Hematopoietic multipotent progenitor cell (in vitro differentiated cells): ENCODE data around the gene CLDN7. TPM values are rescaled to one million over a fixed set of nuclear protein-coding genes. Genes with fewer than 3 reads are reported as not detected.
"Not testable (repeated sequence)": the region's sequence is repeated elsewhere in the genome, so short reads cannot be mapped to it uniquely, and the experiment has no call there.

Source experiments
- DNase-seq, 3 donors: peaks; one replicate each; pipeline ENCODE4 v3.0.0-alpha.2; 2011 to 2015; ENCODE audit warnings: low read depth in 2 of 3, low spot score in 2 of 3
- total RNA-seq: library from RNA; depleted of rRNA; stranded (reverse); fragments of >200 nt; gene quantifications from one replicate; pipeline ENCODE4 v1.2.3, GENCODE V29; 2012

The CLDN7 gene
- total RNA-seq, 1 donor: 9.7 TPM

DNA sequence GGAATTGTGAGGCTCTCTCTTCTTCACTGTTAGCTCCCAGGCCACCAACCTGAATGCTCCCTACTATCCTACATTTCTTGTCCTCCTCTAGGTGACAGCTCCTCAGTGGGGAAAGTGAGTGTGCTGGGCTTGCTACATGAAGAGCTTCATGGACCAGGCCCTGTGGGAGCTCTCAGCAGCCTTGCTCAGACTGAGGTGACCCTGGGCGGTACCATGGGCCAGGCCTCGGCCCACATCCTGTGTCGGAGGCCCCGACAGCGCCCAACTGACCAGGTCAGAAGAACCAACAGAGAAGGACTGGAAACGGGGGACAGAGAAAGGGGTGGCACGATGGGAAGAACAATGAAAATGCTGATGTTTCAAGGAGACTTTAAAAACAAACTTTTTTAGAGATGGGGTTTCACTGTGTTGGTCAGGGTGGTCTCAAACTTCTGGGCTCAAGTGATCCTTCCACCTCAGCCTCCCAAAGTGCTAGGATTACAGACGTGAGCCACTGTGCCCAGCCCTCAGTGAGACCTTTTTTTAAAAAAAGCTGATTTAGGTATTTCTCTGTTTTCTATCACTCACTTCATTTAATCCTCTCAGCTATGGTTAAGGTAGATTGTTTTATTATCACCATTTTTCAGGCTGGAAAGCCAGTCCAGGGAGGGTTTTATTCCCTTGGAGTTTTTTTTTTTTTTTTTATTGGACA, 5.4 kb downstream of the CLDN7 start:
- DNase-seq: no peak

DNA sequence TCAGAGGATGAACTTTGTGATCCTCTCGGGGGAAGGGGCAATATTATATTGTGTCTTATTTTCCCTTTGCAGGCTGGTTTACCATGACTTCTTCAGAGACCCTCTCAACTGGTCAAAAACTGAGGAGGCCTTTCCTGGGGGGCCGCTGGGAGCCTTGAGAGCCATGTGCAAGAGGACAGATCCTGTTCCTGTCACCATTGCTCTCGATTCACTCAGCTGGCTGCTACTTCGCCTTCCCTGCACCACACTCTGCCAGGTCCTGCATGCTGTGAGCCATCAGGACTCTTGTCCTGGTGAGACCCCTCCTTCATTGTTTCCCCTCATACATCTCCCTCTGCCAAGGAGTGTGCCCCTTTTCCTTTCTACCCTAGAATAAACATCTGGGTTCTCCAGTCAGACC, 7.8 kb downstream of the CLDN7 start:
- DNase-seq: no peak

DNA sequence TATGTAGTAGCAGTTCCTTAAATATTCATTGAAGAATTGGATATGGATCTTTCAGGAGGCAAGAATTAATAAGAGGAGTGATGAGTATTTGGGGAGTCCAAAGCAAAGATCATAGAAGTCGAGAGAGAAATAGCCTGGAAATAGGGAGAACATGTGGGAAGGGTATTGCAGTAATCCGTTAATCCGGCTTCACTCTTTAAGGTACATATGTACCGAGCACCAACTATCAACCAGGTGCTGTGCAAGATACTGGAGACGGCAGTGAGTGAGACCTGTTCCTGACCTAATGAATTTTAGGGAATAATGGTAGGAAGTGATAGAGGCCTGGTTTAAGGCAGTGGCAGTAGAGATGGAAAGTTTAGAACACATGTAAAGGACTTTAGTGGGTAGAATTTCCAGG, 9.2 kb downstream of the CLDN7 start:
- no peak for DNase-seq

DNA sequence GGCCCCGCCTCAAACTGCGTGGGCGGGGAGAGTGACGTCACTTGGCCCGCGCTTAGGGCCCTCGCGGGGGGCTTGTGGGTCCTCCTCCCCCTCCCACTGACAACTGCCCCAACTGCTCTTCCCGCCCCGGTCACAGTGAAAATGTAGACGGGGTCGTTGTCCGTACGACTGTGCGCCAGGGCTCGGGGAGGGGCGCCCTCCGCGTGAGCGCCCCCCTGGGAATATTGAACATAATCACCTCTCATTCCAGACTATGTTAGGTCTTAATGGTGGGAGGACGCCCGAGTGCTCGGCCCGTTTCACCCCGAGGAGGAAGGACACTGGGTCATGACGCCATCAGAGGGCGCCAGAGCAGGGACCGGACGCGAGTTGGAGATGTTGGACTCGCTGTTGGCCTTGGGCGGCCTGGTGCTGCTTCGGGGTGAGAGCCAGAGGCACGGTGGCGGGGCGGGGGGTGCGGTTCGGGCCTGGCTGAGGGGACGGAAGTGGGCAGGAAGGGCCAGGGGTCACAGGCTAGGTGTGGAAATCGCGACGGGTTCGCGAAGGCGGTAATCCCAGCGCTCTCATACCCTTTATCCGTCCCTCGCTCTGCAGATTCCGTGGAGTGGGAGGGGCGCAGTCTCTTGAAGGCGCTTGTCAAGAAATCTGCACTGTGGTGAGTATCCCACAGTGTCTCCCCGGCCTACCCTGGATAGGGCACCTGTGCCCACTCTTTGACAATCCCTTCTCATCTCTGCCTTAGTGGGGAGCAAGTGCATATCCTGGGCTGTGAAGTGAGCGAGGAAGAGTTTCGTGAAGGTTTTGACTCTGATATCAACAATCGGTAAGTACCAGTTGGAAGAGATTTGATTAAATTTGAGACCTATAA, 9.9 kb downstream of the CLDN7 start, which contains the start of gene ELP5:
TSS of gene ELP5 (plus strand) at position 40 of the 868 bp plus-strand sequence. CDS start at position 376, 336 bp downstream.
- peak in 2 of 3 donors; percentile 96 to 99 for DNase-seq

DNA sequence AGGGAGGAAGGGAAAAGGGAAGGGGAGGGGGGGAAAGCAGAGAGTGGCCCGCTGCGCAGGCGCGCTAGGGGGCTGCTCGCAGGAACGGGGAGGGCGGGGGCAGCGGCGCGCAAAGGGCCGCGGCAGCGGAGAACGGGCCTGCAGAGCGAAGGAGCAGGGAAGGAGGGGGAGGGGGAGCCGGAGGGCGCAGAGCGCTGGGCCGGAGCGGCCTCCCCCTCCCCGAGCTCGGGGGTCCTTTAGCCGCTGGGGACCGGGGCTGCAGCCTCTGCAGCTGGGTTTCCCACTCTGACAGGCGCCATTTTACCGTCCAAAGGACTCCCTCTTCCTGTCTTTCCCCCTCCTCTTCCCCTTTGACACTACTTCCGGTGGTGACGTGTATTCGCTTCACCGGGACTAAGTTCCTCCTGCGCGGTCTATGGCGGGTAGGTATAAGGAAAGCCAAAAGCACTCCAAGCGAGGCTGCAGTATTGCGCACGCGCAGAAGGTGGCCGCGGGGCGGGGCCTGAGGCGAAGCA, 10.6 kb downstream of the CLDN7 start, which contains the start of gene CTDNEP1:
TSS of gene CTDNEP1 (minus strand) at position 74 of the 515 bp plus-strand sequence. CDS start 438 bp downstream, outside the sequence.
- DNase-seq: peak in 2 of 3 donors; percentile 99 to 100

DNA sequence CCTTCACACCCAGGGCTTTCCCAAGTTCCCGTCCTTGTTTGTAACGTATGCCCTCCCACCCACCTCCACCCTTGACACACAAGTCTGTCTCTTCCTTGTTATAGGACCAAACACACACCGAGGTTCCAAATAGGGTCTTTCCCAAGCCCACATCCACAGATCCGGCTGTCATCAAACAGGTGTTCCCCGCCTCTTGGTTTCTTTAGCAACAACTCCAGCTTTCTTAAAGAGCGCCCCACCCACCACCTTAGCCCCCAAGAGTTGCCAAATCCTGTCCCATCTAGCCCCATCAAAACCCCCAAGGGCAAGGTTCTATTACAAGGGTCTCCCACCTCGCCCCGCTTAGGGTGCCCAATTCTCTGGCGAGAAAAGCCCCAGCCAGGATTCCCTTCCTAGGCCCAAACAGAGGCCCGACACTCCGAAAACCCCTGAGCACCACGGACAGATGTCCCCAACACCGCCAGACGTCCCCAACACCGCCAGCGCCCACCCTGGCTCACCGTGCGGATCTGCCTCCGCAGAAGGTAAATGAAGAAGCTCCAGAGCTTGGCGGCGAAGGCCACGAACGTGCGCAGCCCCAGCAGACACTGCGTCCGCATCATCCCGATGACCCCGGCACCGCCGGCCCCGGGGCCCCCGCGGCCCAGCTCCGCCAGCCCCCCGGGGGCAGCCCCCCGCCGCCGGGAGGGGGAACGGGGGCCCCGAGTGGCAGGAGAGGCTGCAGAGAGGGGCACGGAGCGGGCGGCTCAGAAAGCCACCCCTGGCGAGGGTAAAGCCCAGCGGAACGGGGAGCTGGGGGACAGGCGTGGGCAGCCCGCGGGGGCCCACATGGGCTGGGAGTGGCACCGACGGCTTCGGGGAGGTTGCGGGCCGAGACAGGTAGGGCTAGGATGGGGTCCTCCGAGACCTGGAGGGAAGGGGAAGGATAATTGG, 11.3 kb downstream of the CLDN7 start:
- peak in 2 of 3 donors; percentile 54 to 57 for DNase-seq

DNA sequence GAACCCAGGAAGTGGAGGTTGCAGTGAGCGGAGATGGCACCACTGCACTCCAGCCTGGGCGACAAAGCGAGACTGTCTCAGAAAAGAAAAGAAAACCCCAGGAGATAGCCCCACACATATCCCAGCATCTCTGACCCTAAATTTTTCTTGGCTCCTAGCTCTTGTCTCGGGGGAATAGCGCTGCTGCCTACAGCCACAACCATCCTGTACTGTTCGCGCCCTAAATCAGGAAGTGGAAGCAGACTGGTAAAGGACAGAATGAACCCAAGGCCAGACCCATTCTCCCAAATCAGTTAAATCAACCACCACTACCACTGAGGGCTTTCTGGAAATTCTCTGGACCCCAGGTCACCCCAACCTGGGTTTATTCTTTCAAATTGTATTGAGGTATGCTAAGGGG, 12.4 kb downstream of the CLDN7 start:
- no peak for DNase-seq

DNA sequence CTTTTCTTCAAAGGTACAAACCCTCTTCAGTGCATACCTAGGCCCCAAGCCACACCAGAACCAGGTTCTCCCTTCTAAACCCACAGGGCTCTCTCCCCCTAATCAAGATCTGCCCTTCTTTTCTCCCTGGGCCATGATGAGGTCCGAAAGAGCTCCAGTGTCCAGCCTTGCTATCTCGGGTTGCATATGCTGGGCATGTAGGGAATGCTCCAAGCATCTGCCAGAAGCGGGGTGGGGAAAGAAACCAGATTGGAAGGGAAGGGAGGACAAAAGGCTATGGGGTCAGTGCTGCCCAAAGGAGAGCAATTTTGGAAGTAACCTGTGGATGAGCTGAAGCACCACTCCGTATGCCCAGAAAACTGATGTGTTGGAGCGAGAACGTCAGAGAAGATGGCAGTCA, 13.1 kb downstream of the CLDN7 start:
- no peak for DNase-seq

DNA sequence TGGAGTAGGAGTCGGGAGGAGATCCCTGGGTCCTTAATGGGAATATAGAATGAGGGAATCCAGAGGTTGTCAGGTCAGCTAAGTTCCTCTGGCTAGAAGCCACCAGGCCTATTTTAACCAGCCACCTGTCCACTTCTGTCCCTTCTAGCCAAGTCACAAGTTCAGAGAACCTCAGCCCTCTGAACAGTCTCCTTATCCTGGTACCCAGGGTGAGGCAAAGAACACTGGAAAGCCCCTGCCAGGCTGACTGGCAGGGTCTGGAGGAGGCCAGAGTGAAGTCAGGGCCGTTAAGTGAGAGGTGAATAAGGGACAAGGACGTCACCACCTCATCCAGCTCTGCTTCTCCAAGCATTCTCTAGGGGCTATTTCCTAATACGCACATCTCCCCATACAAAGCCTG, 13.5 kb downstream of the CLDN7 start:
- DNase-seq: no peak

DNA sequence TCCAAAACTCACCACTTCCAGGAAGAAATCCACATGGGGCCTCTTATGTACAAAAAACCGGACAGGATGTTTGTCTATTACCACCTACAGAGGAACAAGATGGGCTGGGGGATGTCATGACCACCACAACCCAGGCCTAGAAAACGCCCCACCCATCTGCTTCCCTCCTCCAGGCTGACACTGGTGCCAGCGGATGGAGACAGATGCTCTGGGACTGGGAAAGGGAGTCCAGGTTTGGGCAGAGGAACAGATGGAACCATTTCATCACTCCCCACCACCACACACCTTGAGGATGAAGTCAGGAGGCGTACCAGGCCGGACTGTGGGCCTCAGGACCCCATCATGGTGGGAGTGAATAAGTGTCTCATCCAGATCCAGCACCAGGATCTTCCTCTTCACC, 15.5 kb downstream of the CLDN7 start:
- no peak for DNase-seq

DNA sequence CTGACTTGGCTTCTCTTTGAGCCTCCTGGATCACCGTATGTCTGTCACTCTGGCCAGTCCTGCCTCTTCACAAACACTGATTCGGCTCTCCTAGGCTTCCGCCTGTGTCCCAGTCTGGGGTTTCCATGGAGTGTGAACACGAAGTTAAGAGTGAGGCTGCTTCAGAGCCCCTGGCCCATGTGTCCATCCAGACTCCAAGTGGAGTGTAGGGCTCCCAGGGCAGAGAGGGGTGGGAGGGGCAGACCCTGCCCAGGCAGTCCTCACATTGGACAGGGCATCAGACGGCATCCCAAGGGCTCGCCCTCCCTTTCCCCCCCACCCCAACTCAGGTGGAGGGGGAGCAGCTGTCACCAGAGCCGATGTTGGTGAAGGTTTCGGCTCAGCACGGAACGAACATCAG, 18.4 kb downstream of the CLDN7 start:
- not testable (repeated sequence) for DNase-seq

DNA sequence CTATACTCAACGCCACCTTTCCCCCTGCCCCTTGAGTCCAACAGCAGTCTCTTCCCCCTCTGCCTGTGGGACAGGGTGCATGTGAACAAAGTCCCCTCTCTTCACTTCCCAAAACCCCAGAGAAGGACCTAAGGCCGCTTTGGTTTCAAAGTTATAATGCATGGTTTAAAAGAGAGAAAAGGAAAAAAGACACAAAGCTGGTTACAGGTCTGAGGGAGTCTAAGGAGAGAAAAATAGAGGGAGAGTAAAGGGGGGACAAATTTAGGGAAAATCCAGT, 18.9 kb downstream of the CLDN7 start:
- no peak for DNase-seq

DNA sequence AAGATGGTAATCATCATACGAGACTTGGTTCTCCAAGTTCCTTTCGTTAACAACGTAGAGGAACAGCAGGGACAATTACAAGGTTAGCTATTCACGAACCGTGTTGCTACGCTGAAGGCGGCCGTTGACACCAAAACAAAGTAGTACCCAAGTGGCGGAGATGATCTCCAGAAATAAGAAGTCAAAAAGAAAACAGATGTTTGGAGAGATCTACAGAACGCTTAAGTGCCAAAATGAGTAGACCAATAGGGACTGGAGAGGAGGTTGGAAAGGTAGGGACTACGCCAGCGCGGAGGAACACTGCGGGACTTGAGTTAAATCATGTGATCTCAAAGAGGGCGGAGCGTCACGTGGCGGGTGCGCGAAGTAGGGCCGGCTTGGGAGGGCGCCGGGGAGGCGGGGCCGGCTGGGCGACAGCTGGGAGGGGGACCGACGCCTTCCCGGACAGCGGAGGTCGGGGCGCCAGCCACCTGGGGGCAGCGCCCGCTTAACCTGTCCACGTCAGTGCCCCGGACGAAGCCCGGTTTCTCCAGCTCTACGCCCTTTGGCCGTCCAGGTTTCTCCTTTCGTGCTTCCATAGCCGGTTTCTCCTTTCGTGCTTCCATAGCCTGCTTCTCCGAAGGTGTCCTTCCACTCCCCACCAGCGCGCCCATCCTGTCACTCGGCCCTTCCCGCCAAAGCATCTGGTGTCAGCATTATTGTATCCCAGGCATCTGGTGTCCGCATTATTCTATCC, 19.4 kb downstream of the CLDN7 start:
- peak; percentile 95 to 97 (median 96) for DNase-seq

DNA sequence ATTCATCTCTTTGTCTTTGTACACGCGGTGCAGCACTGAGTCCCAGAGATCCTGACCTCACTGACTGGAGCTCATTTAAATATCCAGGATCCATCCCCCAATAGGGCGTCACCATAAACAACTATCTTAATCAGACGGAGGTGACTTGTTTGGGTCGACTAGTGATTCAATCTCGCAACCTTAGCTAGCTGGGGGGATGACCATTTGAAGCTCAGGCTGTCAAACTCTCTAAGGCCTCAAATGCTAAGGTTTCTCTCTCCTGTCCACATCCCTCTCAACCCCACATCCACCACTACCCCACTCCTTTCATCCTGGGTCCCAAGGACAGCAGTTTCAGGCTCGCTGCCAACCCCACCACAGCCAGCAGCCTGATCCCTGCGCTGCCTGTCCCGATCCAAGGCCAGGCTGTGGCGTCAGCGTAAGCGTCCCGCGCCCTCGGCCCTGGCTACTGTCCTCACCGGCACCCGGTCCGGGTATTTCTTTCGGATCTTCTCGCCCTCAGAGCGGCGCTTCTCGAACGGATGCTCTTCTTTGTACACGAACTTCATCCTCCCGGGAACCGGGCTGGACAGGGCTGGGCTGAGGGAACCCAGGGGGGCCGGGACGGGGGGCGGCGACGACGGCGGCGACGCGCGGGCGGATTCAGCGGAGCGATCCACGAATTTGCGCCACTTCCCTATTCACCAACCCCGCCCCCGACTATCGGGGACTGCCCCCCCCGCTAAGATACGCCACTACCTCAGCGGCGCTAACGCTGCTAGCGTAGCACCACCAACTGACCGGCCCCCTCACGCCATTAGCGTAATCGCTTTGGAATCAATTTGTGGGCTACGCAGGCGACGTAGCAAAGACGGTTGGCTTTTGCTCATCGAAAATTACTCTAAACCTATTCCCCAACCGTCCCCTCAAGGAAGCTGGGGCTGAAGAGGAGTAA, 20.2 kb downstream of the CLDN7 start, which contains the start of gene GABARAP:
TSS of gene GABARAP (minus strand) at position 667 of the 934 bp plus-strand sequence. CDS start at position 548, 119 bp downstream.
- peak in 2 of 3 donors; percentile 91 to 94 for DNase-seq

DNA sequence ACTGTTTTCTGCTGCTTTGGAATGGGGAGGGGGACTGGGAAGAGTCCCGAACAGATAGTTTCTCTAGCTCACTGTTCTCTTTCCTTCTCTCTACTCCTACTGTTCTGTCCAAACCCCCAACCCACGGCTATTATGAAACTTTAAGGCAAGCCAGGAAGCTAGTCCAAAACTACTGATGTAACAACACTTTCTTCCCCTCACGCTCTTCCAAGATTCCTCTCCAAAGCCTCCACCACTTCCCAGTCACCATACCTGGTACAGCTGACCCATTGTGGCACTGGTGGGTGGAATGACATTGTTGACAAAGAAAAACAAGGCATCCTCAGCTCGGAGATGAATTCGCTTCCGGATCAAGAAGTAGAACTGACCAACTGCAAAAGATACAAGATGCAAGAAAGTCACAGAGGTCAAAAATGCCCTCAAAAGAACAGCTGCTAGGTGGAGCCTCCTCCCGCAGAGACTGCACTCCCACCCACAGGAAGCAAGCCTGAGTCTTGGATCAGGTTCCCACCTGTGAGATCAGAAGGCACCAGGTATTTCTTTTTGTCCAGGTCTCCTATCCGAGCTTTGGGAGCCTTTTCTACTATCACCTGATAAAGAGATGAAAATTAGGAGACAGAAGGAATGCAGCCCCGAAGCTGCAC, 21.1 kb downstream of the CLDN7 start:
- no peak for DNase-seq

DNA sequence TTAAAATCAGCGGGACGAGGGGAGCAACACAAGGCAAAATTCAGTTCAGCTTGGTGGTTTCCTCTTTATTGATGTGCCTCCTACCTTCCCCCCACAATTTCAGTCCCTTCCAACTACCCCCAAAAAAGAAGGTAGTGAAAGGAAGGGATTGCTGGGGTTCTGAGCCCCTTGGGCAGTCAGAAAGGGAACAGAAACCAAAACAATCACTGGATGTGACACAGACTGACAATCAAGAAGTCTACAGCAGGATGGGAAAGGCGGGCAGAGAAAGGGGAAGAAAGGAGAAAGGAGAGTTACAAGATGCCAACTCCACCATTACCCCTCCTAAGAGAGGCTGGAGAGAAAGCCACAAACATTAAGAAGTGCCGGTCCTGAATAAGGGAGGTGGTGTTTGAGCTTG, 21.9 kb downstream of the CLDN7 start:
- DNase-seq: no peak

DNA sequence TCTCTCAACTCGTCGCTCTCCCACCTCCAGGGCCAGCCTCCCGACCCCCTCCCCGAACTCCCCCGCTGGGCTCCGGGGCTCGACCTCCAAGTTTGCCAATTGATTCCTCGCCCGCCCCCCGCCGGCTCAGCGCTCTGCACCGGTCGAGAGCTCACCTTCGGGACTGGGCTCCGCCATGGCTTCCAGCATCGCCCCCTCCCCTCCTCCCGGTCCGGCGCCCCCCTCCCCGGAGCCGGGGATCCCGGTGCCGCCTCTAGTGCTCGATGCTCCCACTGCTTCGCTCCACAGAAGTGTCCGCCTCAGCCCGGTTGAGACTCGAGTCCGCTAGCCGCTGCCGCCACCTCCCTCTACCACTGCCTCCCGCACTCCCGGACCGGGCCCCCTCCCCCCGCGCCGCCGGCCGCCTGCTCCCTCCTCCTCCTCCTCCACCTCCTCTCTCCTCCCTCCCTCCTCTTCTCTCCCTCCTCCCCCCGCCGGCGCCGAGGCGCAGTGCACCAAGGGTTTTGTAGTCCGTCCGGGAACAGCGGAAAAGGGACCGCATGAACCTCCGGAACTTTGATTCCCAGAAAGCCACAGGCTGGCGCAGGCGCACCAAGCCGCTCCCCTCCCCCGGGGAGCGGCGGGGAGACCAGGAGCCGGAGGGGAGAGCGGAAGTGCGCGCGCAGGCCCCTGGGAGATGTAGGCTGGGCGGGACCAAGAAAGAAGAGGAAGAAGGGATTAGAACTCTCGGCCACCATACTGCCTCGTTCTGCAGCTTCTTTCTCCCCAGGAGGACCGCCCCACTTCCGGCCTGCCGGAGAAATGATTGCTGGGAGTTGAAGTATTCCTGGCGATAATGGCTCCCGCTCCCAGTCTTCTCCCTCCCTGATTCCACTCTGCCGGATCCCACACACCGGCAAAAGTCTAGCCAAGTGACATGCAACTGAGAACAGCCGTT, 22.9 kb downstream of the CLDN7 start, which contains the start of gene PHF23:
TSS of gene PHF23 (minus strand) at position 367 of the 937 bp plus-strand sequence. CDS start at position 189, 178 bp downstream.
- DNase-seq: peak; percentile 96 to 99 (median 99)
